ENCODE measurements around the gene NTRK3.
A peak's percentile ranks its signal among the peaks of the same experiment; 100 is the strongest.

The NTRK3 gene

GRCh38 chr15:87973501-87974215 is 282.9 kb downstream of the NTRK3 start:
- DNase-seq, result peak; percentile 29

GRCh38 chr15:87971076-87971475 is 285.5 kb downstream of the NTRK3 start:
- no peak for DNase-seq

- peak; percentile 40 for DNase-seq
These were observed 288.6 kb downstream of the NTRK3 start for GRCh38 chr15:87967951-87968350.

- no peak for DNase-seq
These were observed 291.2 kb downstream of the NTRK3 start for GRCh38 chr15:87965304-87965703.

- no peak for DNase-seq
These were observed 294.1 kb downstream of the NTRK3 start for GRCh38 chr15:87962428-87962827.

GRCh38 chr15:87961851-87962420 is 294.6 kb downstream of the NTRK3 start:
- DNase-seq, result no peak

GRCh38 chr15:87959662-87960061 is 296.9 kb downstream of the NTRK3 start:
- DNase-seq, result no peak

- DNase-seq, result no peak
These were observed 297.5 kb downstream of the NTRK3 start for GRCh38 chr15:87959080-87959479.

GRCh38 chr15:87955284-87955909 is 301.1 kb downstream of the NTRK3 start:
- DNase-seq, result no peak

GRCh38 chr15:87954793-87955192 is 301.7 kb downstream of the NTRK3 start:
- peak; percentile 33 for DNase-seq

GRCh38 chr15:87952736-87953287 is 303.7 kb downstream of the NTRK3 start:
- no peak for DNase-seq

- peak; percentile 39 for DNase-seq
These were observed 306.8 kb downstream of the NTRK3 start for GRCh38 chr15:87949575-87950223.

- DNase-seq, result no peak
These were observed 307.4 kb downstream of the NTRK3 start for GRCh38 chr15:87949151-87949574.

GRCh38 chr15:87947560-87947959 is 309.0 kb downstream of the NTRK3 start:
- DNase-seq, result no peak

- no peak for DNase-seq
These were observed 311.3 kb downstream of the NTRK3 start for GRCh38 chr15:87945246-87945645.

- DNase-seq, result no peak
These were observed 311.8 kb downstream of the NTRK3 start for GRCh38 chr15:87944691-87945090.

GRCh38 chr15:87944050-87944449 is 312.5 kb downstream of the NTRK3 start:
- peak; percentile 45 for DNase-seq

- DNase-seq, result no peak
These were observed 312.9 kb downstream of the NTRK3 start for GRCh38 chr15:87943626-87944025.

- no peak for DNase-seq
These were observed 314.2 kb downstream of the NTRK3 start for GRCh38 chr15:87942316-87942715.

- DNase-seq, result no peak
These were observed 314.9 kb downstream of the NTRK3 start for GRCh38 chr15:87941606-87942005.

GRCh38 chr15:87940768-87941167 is 315.8 kb downstream of the NTRK3 start:
- DNase-seq, result peak; percentile 70

- no peak for DNase-seq
These were observed 316.6 kb downstream of the NTRK3 start for GRCh38 chr15:87939848-87940457.

GRCh38 chr15:87938031-87938430 is 318.5 kb downstream of the NTRK3 start:
- no peak for DNase-seq

Data from fibroblast of skin of scalp (primary cell).